Measurements from ENCODE around the gene PTMA. TPM values are rescaled to one million over a fixed set of nuclear protein-coding genes. Genes with fewer than 3 reads are reported as not detected.

The PTMA gene
- total and polyA plus RNA-seq, 2 experiments from 2014 or later, result 597 to 727 TPM

- TF ChIP-seq CTCF (IDR thresholded peaks at IDR 0.05; ENCODE audit: poor library complexity), result no peak
- no peak for TF ChIP-seq EZH2 (IDR thresholded peaks at IDR 0.05; ENCODE audit: borderline replicate concordance)
- TF ChIP-seq EZH2phosphoT487 (IDR thresholded peaks at IDR 0.05; ENCODE audit: low read depth, severe bottlenecking, unreplicated experiment), result no peak
- no peak overlapping the region for H2AFZ ChIP-seq
- H3K4me3 ChIP-seq, result no peak overlapping the region
- no peaks in the 10 kb centered on the region for H4K20me1 ChIP-seq (ENCODE audit: insufficient read depth, poor library complexity, severe bottlenecking)
- no peaks in the 10 kb centered on the region for H3K36me3 ChIP-seq (replicated peaks; ENCODE audit: insufficient read depth, low read depth)
- H3K4me1 ChIP-seq (ENCODE audit: insufficient read depth), result peaks cover 17% of the 10 kb centered on the region
- no peak overlapping the region for H3K4me2 ChIP-seq
- no peak for DNase-seq (ENCODE audit: low spot score)
- no peaks in the 10 kb centered on the region for H3K9me3 ChIP-seq (ENCODE audit: low read depth)
- no peaks in the 10 kb centered on the region for H3K27me3 ChIP-seq
- 92% methylated on average over 6 of the region's 8 CpGs for WGBS (ENCODE audit: low lambda C conversion rate, missing lambda C conversion rate)
- H3K27ac ChIP-seq, result peak overlapping the region; percentile 99
- no peaks in the 10 kb centered on the region for H3K9me2 ChIP-seq (replicated peaks; ENCODE audit: insufficient read depth)
- peaks cover 4% of the 10 kb centered on the region for H3K79me2 ChIP-seq
Observed at GRCh38 chr2:231683292-231684235, 24.8 kb upstream of the PTMA start.

DNA sequence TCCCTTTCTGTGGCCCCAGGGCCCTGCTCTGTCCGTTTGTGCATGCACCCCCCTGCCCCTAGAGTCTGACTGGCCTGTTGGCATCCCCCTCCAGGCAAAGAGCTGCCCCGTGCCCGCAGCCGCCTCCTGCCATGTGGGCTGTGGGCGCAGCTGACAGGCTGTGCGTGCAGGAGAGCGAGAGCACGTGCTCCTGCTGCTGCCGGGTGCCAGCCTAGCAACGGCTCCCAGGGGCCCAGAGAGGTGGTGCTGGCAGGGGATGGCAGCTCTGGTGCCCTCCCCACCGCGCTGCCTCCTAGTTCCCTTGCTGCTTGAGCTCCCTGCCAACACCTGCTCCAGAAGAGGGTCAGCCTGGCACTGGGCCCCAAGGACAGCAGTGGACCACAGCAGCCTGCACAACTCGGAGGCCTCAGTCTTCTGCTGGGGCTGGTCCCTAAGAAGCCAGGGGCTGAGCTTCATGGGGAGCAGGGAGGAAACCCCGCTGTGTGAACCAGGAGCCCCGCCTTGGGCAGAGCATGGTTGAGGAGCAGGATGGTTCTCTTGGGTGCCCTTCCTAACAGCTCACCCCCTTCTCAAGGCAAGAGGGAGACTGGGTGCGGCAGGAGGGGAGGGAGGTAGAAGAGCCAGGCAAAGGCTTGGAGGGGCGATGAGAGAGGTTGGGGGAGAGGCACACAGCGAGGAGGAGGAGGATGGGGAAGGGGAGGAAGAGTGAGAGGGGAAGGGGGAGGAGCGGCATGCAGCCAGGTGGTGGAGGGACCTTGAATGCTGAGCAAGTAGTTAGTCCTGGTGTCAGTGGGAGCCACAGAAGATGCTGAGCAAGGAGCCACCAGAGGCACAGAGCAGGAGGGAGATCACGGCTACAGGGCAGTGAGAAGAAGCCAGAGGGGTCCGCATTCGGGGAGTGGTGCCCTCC is 23.8 kb upstream of the PTMA start:
- no peaks in the 10 kb centered on the region for H4K20me1 ChIP-seq (ENCODE audit: insufficient read depth, poor library complexity, severe bottlenecking)
- no peak overlapping the region for H2AFZ ChIP-seq
- peaks cover 4% of the 10 kb centered on the region for H3K79me2 ChIP-seq
- no peak for DNase-seq (ENCODE audit: low spot score)
- no peak overlapping the region for H3K4me3 ChIP-seq
- H3K4me1 ChIP-seq (ENCODE audit: insufficient read depth), result peaks cover 17% of the 10 kb centered on the region
- no peaks in the 10 kb centered on the region for H3K27me3 ChIP-seq
- no peak for TF ChIP-seq EZH2phosphoT487 (IDR thresholded peaks at IDR 0.05; ENCODE audit: low read depth, severe bottlenecking, unreplicated experiment)
- TF ChIP-seq CTCF (IDR thresholded peaks at IDR 0.05; ENCODE audit: poor library complexity), result no peak
- TF ChIP-seq EZH2 (IDR thresholded peaks at IDR 0.05; ENCODE audit: borderline replicate concordance), result no peak
- no peak overlapping the region for H3K4me2 ChIP-seq
- H3K27ac ChIP-seq, result no peak overlapping the region
- no peaks in the 10 kb centered on the region for H3K36me3 ChIP-seq (replicated peaks; ENCODE audit: insufficient read depth, low read depth)
- WGBS (ENCODE audit: low lambda C conversion rate, missing lambda C conversion rate), result 91% methylated on average over 20 of the region's 22 CpGs
- no peaks in the 10 kb centered on the region for H3K9me2 ChIP-seq (replicated peaks; ENCODE audit: insufficient read depth)
- H3K9me3 ChIP-seq (ENCODE audit: low read depth), result no peaks in the 10 kb centered on the region

- TF ChIP-seq EZH2phosphoT487 (IDR thresholded peaks at IDR 0.05; ENCODE audit: low read depth, severe bottlenecking, unreplicated experiment), result no peak
- H3K36me3 ChIP-seq (replicated peaks; ENCODE audit: insufficient read depth, low read depth), result no peaks in the 10 kb centered on the region
- no peak overlapping the region for H2AFZ ChIP-seq
- peaks cover 17% of the 10 kb centered on the region for H3K4me1 ChIP-seq (ENCODE audit: insufficient read depth)
- no peaks in the 10 kb centered on the region for H3K9me3 ChIP-seq (ENCODE audit: low read depth)
- no peak overlapping the region for H3K4me2 ChIP-seq
- 85% methylated on average over 18 of the region's 20 CpGs for WGBS (ENCODE audit: low lambda C conversion rate, missing lambda C conversion rate)
- no peak for DNase-seq (ENCODE audit: low spot score)
- no peak overlapping the region for H3K4me3 ChIP-seq
- H3K27me3 ChIP-seq, result no peaks in the 10 kb centered on the region
- H3K79me2 ChIP-seq, result peaks cover 4% of the 10 kb centered on the region
- H3K9me2 ChIP-seq (replicated peaks; ENCODE audit: insufficient read depth), result no peaks in the 10 kb centered on the region
- H3K27ac ChIP-seq, result no peak overlapping the region
- no peaks in the 10 kb centered on the region for H4K20me1 ChIP-seq (ENCODE audit: insufficient read depth, poor library complexity, severe bottlenecking)
Observed at GRCh38 chr2:231685349-231686191, 22.8 kb upstream of the PTMA start.

All from hepatocyte (in vitro differentiated cells).